ENCODE results near the gene THBS3.

DNA sequence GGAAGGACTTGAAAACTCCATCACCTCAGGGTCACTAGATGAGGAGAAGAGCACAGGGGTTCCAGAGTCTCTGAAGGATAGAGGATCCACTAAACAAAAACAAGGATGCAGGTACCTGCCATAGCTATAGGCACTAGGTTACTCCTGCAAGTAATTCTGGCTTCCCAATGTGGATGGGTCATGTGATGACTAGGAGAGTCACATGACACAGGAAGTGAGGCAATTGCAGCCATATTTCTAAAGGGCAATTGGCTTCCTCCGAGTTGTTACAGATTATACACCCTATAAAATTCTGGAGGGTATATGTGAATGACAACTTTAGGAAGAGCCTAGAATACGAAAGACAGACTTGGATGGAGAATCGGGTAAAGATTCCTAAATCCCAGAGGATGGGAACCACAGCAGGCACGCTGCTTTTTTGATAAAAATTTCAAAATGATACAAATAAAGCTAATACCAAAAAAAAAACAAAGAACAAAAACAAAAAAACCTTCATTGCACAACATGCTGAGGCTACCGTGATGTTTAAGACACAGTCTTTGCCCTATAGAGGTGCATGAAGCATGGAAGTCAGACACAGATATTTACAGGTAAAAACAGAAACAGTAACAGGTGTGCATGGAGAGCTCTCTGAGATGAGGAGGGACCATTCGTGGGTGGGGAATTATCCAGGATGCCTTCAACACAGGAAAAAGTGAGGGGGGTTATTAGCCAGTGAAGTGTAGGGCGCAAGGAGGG is 11.3 kb upstream of the THBS3 start:
- TF ChIP-seq, protein P1, sequence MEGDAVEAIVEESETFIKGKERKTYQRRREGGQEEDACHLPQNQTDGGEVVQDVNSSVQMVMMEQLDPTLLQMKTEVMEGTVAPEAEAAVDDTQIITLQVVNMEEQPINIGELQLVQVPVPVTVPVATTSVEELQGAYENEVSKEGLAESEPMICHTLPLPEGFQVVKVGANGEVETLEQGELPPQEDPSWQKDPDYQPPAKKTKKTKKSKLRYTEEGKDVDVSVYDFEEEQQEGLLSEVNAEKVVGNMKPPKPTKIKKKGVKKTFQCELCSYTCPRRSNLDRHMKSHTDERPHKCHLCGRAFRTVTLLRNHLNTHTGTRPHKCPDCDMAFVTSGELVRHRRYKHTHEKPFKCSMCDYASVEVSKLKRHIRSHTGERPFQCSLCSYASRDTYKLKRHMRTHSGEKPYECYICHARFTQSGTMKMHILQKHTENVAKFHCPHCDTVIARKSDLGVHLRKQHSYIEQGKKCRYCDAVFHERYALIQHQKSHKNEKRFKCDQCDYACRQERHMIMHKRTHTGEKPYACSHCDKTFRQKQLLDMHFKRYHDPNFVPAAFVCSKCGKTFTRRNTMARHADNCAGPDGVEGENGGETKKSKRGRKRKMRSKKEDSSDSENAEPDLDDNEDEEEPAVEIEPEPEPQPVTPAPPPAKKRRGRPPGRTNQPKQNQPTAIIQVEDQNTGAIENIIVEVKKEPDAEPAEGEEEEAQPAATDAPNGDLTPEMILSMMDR (conservative IDR thresholded peaks at IDR 0.05; ENCODE audit: low read length) = no peak
- no peak for TF ChIP-seq EZH2phosphoT487 (IDR thresholded peaks at IDR 0.05; ENCODE audit: borderline replicate concordance, low read depth, low read length)
